ENCODE results near the gene ARHGEF17. TPM values are rescaled to one million over a fixed set of nuclear protein-coding genes. Genes with fewer than 3 reads are reported as not detected.

Gene ARHGEF17
- total RNA-seq, 1 experiment from 2014 or later: 77.9 TPM

GRCh38 chr11:73381589-73381988 is 73.5 kb downstream of the ARHGEF17 start:
- H3K4me3 Mint-ChIP-seq (ENCODE audit: unreplicated experiment): no peak overlapping the region
- ChIA-PET POLR2A (no interaction called here), CTCF (interaction anchor here (1.6 to 1.8 kb wide), 3 partner anchors 12 to 30 kb away, joined by 3 to 8 read pairs (median 7); no protein-coding TSS in a partner anchor)
- peaks cover 12% of the 10 kb centered on the region for H3K4me1 Mint-ChIP-seq (ENCODE audit: low read depth, unreplicated experiment)
- H3K27me3 ChIP-seq (replicated peaks; ENCODE audit: control insufficient read depth, insufficient read depth, low read length): no peaks in the 10 kb centered on the region
- DNase-seq: no peak
- no peaks in the 10 kb centered on the region for H3K27me3 Mint-ChIP-seq (ENCODE audit: insufficient read depth, unreplicated experiment)
- H3K36me3 Mint-ChIP-seq (ENCODE audit: insufficient read depth, unreplicated experiment): peaks cover 6% of the 10 kb centered on the region
- no peaks in the 10 kb centered on the region for H3K36me3 ChIP-seq (ENCODE audit: control insufficient read depth, insufficient read depth, low read length)
- H3K4me1 ChIP-seq: peaks cover 11% of the 10 kb centered on the region
- no peak overlapping the region for H3K27ac Mint-ChIP-seq (ENCODE audit: unreplicated experiment)
- H3K4me3 ChIP-seq (ENCODE audit: low read depth, low read length): no peak overlapping the region
- TF ChIP-seq, protein P1, sequence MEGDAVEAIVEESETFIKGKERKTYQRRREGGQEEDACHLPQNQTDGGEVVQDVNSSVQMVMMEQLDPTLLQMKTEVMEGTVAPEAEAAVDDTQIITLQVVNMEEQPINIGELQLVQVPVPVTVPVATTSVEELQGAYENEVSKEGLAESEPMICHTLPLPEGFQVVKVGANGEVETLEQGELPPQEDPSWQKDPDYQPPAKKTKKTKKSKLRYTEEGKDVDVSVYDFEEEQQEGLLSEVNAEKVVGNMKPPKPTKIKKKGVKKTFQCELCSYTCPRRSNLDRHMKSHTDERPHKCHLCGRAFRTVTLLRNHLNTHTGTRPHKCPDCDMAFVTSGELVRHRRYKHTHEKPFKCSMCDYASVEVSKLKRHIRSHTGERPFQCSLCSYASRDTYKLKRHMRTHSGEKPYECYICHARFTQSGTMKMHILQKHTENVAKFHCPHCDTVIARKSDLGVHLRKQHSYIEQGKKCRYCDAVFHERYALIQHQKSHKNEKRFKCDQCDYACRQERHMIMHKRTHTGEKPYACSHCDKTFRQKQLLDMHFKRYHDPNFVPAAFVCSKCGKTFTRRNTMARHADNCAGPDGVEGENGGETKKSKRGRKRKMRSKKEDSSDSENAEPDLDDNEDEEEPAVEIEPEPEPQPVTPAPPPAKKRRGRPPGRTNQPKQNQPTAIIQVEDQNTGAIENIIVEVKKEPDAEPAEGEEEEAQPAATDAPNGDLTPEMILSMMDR (IDR thresholded peaks at IDR 0.05; ENCODE audit: insufficient read depth in 1 of 2, low read depth in 1 of 2, low read length in 1 of 2, severe bottlenecking in 1 of 2, unreplicated experiment in 1 of 2): no peak
- no TSS peak for BruUV-seq (replicated peaks)
- intact Hi-C loops (cut with micrococcal nuclease; ENCODE audit: unreplicated experiment): no loop called here
- no peaks in the 10 kb centered on the region for H3K9me3 ChIP-seq
- no peaks in the 10 kb centered on the region for H3K9me3 Mint-ChIP-seq (ENCODE audit: unreplicated experiment)

GRCh38 chr11:73382183-73382582 is 74.1 kb downstream of the ARHGEF17 start:
- peaks cover 11% of the 10 kb centered on the region for H3K4me1 ChIP-seq
- H3K9me3 ChIP-seq: no peaks in the 10 kb centered on the region
- no peak for DNase-seq
- no TSS peak for BruUV-seq (replicated peaks)
- Mint-ChIP-seq H3K27ac (ENCODE audit: unreplicated experiment) (no peak overlapping the region), H3K9me3 (ENCODE audit: unreplicated experiment) (no peaks in the 10 kb centered on the region), H3K36me3 (ENCODE audit: insufficient read depth, unreplicated experiment) (peaks cover under 1% of the 10 kb centered on the region), H3K4me3 (ENCODE audit: unreplicated experiment) (no peak overlapping the region), H3K4me1 (ENCODE audit: low read depth, unreplicated experiment) (peaks cover 8% of the 10 kb centered on the region), H3K27me3 (ENCODE audit: insufficient read depth, unreplicated experiment) (no peaks in the 10 kb centered on the region)
- TF ChIP-seq, protein P1 (IDR thresholded peaks at IDR 0.05; ENCODE audit: insufficient read depth in 1 of 2, low read depth in 1 of 2, low read length in 1 of 2, severe bottlenecking in 1 of 2, unreplicated experiment in 1 of 2): no peak
- no peaks in the 10 kb centered on the region for H3K36me3 ChIP-seq (ENCODE audit: control insufficient read depth, insufficient read depth, low read length)
- no peaks in the 10 kb centered on the region for H3K27me3 ChIP-seq (replicated peaks; ENCODE audit: control insufficient read depth, insufficient read depth, low read length)
- no peak overlapping the region for H3K4me3 ChIP-seq (ENCODE audit: low read depth, low read length)
- CTCF ChIA-PET: interaction anchor here (1.7 to 1.8 kb wide), 2 partner anchors 11 to 31 kb away, joined by 7 to 8 read pairs; no protein-coding TSS in a partner anchor
- intact Hi-C loops (cut with micrococcal nuclease; ENCODE audit: unreplicated experiment): no loop called here
- POLR2A ChIA-PET: no interaction called here

DNA sequence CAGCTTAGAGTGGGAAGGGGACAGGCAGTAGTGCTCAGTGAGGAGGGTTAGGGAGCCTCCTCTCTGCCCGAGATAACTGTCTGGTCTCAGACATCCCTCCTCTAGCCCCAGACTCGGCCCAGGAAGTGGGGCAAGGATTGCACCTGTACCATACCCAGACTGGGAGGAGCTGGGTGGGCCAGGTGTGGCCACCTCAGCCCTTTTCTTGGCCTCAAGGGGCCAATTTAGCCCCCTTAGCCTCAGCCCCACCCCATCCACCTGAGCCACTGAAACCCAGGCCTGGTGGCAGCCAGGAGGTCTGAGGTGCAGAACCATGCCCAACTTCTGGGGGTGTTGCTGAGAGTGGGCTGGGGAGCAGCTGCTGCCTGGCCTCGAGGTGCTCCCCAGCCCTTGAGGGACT is 74.7 kb downstream of the ARHGEF17 start:
- TF ChIP-seq, protein P1 (IDR thresholded peaks at IDR 0.05; ENCODE audit: insufficient read depth in 1 of 2, low read depth in 1 of 2, low read length in 1 of 2, severe bottlenecking in 1 of 2, unreplicated experiment in 1 of 2): no peak
- ChIA-PET POLR2A (no interaction called here), CTCF (interaction anchor here (1.0 to 2.9 kb wide), 5 partner anchors 11 to 76 kb away, joined by 3 to 12 read pairs (median 3); no protein-coding TSS in a partner anchor)
- Histone ChIP-seq H3K36me3 (ENCODE audit: control insufficient read depth, insufficient read depth, low read length) (no peaks in the 10 kb centered on the region), H3K4me3 (ENCODE audit: low read depth, low read length) (no peak overlapping the region), H3K9me3 (no peaks in the 10 kb centered on the region), H3K27me3 (replicated peaks; ENCODE audit: control insufficient read depth, insufficient read depth, low read length) (no peaks in the 10 kb centered on the region), H3K4me1 (peaks cover 7% of the 10 kb centered on the region)
- no TSS peak for BruUV-seq (replicated peaks)
- no peak overlapping the region for H3K27ac Mint-ChIP-seq (ENCODE audit: unreplicated experiment)
- H3K27me3 Mint-ChIP-seq (ENCODE audit: insufficient read depth, unreplicated experiment): no peaks in the 10 kb centered on the region
- H3K9me3 Mint-ChIP-seq (ENCODE audit: unreplicated experiment): no peaks in the 10 kb centered on the region
- no peak overlapping the region for H3K4me3 Mint-ChIP-seq (ENCODE audit: unreplicated experiment)
- peaks cover 5% of the 10 kb centered on the region for H3K4me1 Mint-ChIP-seq (ENCODE audit: low read depth, unreplicated experiment)
- no peaks in the 10 kb centered on the region for H3K36me3 Mint-ChIP-seq (ENCODE audit: insufficient read depth, unreplicated experiment)
- DNase-seq: no peak
- intact Hi-C loops (cut with micrococcal nuclease; ENCODE audit: unreplicated experiment): no loop called here

Measured in Caco-2 (cell line).